Psoas muscle (tissue), 8 donors: ENCODE results near the gene LYG1. TPM values are rescaled to one million over a fixed set of nuclear protein-coding genes. Genes with fewer than 3 reads are reported as not detected.
"Not testable (repeated sequence)": the region's sequence is repeated elsewhere in the genome, so short reads cannot be mapped to it uniquely, and the experiment has no call there.

Experiments used
- ATAC-seq, 4 donors: fragments of 200-7000 bp; cut with Tn5 transposase; one replicate each; pipeline ENCODE4 v1.9.1; 2020; ENCODE audit warnings: moderate library complexity in 3 of 4, mild to moderate bottlenecking in 2 of 4
- DNase-seq, 2 donors: peaks; one replicate each; pipeline ENCODE4 v3.0.0-alpha.2; 2020
- H3K27ac ChIP-seq: fragments of 200-600 bp; one replicate; pipeline ENCODE4 v1.8.0; 2022
- H3K27me3 ChIP-seq, 3 donors: fragments of 200-600 bp in 1 of 3; one replicate each; pipeline versions ENCODE4 v1.6.1 to v1.8.0; 2013 to 2022; ENCODE audit warnings: low read length in 2 of 3, mild to moderate bottlenecking in 2 of 3, moderate library complexity in 1 of 3; ENCODE audit not compliant: insufficient read depth in 3 of 3
- H3K36me3 ChIP-seq, 2 donors: fragments of 200-600 bp in 1 of 2; one replicate each; pipeline versions ENCODE4 v1.6.1 to v1.8.0; 2013 to 2022; ENCODE audit warnings: low read depth in 1 of 2, mild to moderate bottlenecking in 1 of 2, moderate library complexity in 1 of 2; ENCODE audit not compliant: insufficient read depth in 1 of 2
- H3K4me1 ChIP-seq: fragments of 200-600 bp; one replicate; pipeline ENCODE4 v1.8.0; 2022
- H3K4me3 ChIP-seq: fragments of 200-600 bp; one replicate; pipeline ENCODE4 v1.8.0; 2022; ENCODE audit warnings: mild to moderate bottlenecking
- H3K9me3 ChIP-seq: fragments of 200-600 bp; one replicate; pipeline ENCODE4 v1.8.0; 2022
- CTCF ChIP-seq: fragments of 200-600 bp; IDR thresholded peaks from one replicate; pipeline ENCODE4 v1.8.0; 2022; ENCODE audit warnings: antibody characterized with exemption
- WGBS, 3 donors: extraction: QIAGEN DNeasy Blood & Tissue Kit; methylation state at CpG; one replicate each; pipeline versions ENCODE4 v1.1.6 to v1.1.7; 2013; 5-methylcytosine and 5-hydroxymethylcytosine counted together
- intact Hi-C, 2 donors: fragments of 100-400 bp; cut with DNase I; formaldehyde crosslinking; loops; one replicate each; pipeline versions ENCODE4 v1.11.0 to v1.14.2; 2022
- polyA plus RNA-seq, 3 donors: library from polyadenylated mRNA; stranded (reverse); fragments of 200-250 nt; gene quantifications; one replicate each; pipeline ENCODE4 v1.2.3, GENCODE V29; 2013
- total RNA-seq, 4 donors: library from RNA; stranded (reverse); fragmentation: NEBNext Ultra II Directional in 2 of 4; extraction: Animal tissue kit (Norgen Biotek cat#: 25700) in 2 of 4; gene quantifications; one replicate each; pipeline versions ENCODE4 v1.2.1 to v1.2.4, GENCODE V29; 2021 to 2023
- donor health status: healthy with polysubstance abuse.
- donor health status: DM: no; HTN: no; CAD: no; lungs with moderate emphysema.
- donor health status: Bipolar disorder and iron deficiency.
- donor health status: healthy.
- donor health status: DM: yes; HTN: yes; CAD: no.
- donor health status: DM: no; HTN: no; CAD: no.
- donor health status: DM: no; HTN: no; CAD: no.
- donor health status: DM: yes; HTN: yes; CAD: no.

Gene LYG1
- total and polyA plus RNA-seq, 7 donors: 0.39 to 3.0 (median 1.0) TPM

GRCh38 chr2:99297994-99298393 lies 3.0 kb downstream of the LYG1 start:
- intact Hi-C loops: no loop called here
- no peak for TF ChIP-seq CTCF
- H3K27ac ChIP-seq: no peak overlapping the region
- no peak overlapping the region for H3K4me3 ChIP-seq
- no peaks in the 10 kb centered on the region for H3K27me3 ChIP-seq
- no peaks in the 10 kb centered on the region for H3K9me3 ChIP-seq
- H3K4me1 ChIP-seq: no peaks in the 10 kb centered on the region
- peaks cover 5 to 26% of the 10 kb centered on the region in 2 donors for H3K36me3 ChIP-seq
- no peak for DNase-seq
- WGBS, 3 donors: 67 to 88% (median 85%) methylated on average over 2 of the region's 2 CpGs
- ATAC-seq: peak in 2 of 4 donors; percentile 37 to 50

- 92 to 94% (median 93%) methylated on average over 7 of the region's 7 CpGs for WGBS, 3 donors
- intact Hi-C loops: no loop called here
- no peak for TF ChIP-seq CTCF
Measured at GRCh38 chr2:99285526-99285925, 15.5 kb downstream of the LYG1 start.

GRCh38 chr2:99279969-99280695 lies 20.9 kb downstream of the LYG1 start:
- Histone ChIP-seq H3K36me3 (peaks cover 10 to 38% of the 10 kb centered on the region in 2 donors), H3K4me3 (no peak overlapping the region), H3K4me1 (no peaks in the 10 kb centered on the region), H3K27ac (no peak overlapping the region), H3K9me3 (peaks cover 6% of the 10 kb centered on the region), H3K27me3 (no peaks in the 10 kb centered on the region)
- intact Hi-C loops: no loop called here
- DNase-seq (no peak), ATAC-seq (no peak)
- TF ChIP-seq CTCF: no peak

More at GRCh38 chr2:99285526-99285925, 15.5 kb downstream of the LYG1 start:
- ATAC-seq: no peak
- peaks cover 13 to 56% of the 10 kb centered on the region in 2 donors for H3K36me3 ChIP-seq
- no peak overlapping the region for H3K4me3 ChIP-seq
- no peaks in the 10 kb centered on the region for H3K27me3 ChIP-seq
- H3K4me1 ChIP-seq: no peaks in the 10 kb centered on the region
- H3K9me3 ChIP-seq: no peaks in the 10 kb centered on the region
- no peak for DNase-seq
- no peak overlapping the region for H3K27ac ChIP-seq

GRCh38 chr2:99278793-99279291 lies 22.2 kb downstream of the LYG1 start:
- ATAC-seq: peak in 3 of 4 donors; percentile 24 to 57 (median 38)
- Histone ChIP-seq H3K27ac (no peak overlapping the region), H3K4me1 (no peaks in the 10 kb centered on the region), H3K9me3 (peaks cover 6% of the 10 kb centered on the region), H3K4me3 (no peak overlapping the region), H3K36me3 (peaks cover 5 to 25% of the 10 kb centered on the region in 2 donors), H3K27me3 (no peaks in the 10 kb centered on the region)
- DNase-seq: no peak
- WGBS, 3 donors: 74 to 84% (median 75%) methylated on average over 2 of the region's 2 CpGs
- TF ChIP-seq CTCF: no peak
- intact Hi-C loops: no loop called here

- WGBS, 3 donors: 89 to 96% (median 92%) methylated on average over 5 of the region's 5 CpGs
- ATAC-seq: not testable (repeated sequence)
Measured at GRCh38 chr2:99278195-99278765, 22.7 kb downstream of the LYG1 start.

More at GRCh38 chr2:99278195-99278765, 22.7 kb downstream of the LYG1 start:
- H3K36me3 ChIP-seq: peaks cover 2 to 20% of the 10 kb centered on the region in 2 donors
- H3K9me3 ChIP-seq, DNase-seq, intact Hi-C loops, H3K27ac ChIP-seq, H3K27me3 ChIP-seq, H3K4me1 ChIP-seq, H3K4me3 ChIP-seq: not testable (repeated sequence)
